K562 (cell line): ENCODE results near the gene ZNF618. TPM values are rescaled to one million over a fixed set of nuclear protein-coding genes. Genes with fewer than 3 reads are reported as not detected.

ENCODE experiments used
- ATAC-seq: fragments of 200-7000 bp; cut with Tn5 transposase; 3 replicates; pipeline ENCODE4 v1.9.1; 2020; ENCODE audit warnings: moderate library complexity
- BruUV-seq: library from RNA; stranded (reverse); fragments of 400-500 nt; replicated peaks from 2 replicates; lab custom pipeline; 2021; lab: Mats Ljungman, UMichigan
- CTCF ChIA-PET: fragments of 300-600 bp; formaldehyde crosslinking; extraction: SDS; loops from one replicate; lab custom pipeline; 2021; ENCODE audit warnings: low intra/inter-chr PET ratio; lab: Yijun Ruan, JAX
- POLR2A ChIA-PET: fragments of 300-600, 350-650 bp; sonication (Branson Sonifier 250); formaldehyde crosslinking; extraction: SDS; loops from one replicate; lab custom pipeline; 2021; ENCODE audit warnings: antibody characterized with exemption, inconsistent platforms; lab: Yijun Ruan, JAX
- DNase-seq, 4 experiments: peaks; one replicate each; pipeline versions ENCODE4 v3.0.0 to v3.0.0-alpha.2; 2011 to 2018; ENCODE audit warnings: low spot score in 3 of 4, mixed read lengths in 3 of 4; ENCODE audit errors: extremely low read depth in 1 of 4
- FAIRE-seq: peaks from 2 replicates; lab custom pipeline; 2011; peaks lifted over from hg19 to GRCh38; lab: Jason Lieb, UNC
- H2AFZ ChIP-seq: 2 replicates; pipeline ENCODE4 v1.6.0; 2011; ENCODE audit warnings: low read depth, low read length, control low read depth, inconsistent platforms
- H3K27ac ChIP-seq: fragments of 200-600 bp; 3 replicates; pipeline ENCODE4 v1.8.0; 2011; ENCODE audit warnings: low read depth, mild to moderate bottlenecking, control low read depth, inconsistent platforms, low read length, moderate library complexity, mixed read lengths; ENCODE audit errors: extremely low read depth
- H3K27me3 ChIP-seq, 2 experiments: fragments of 300-600 bp in 1 of 2; 2 replicates in 1 of 2; 3 replicates in 1 of 2; pipeline versions ENCODE4 v1.6.0 to v1.8.0; 2011; ENCODE audit warnings: inconsistent platforms in 2 of 2, low read length in 2 of 2, mild to moderate bottlenecking in 1 of 2, mixed read lengths in 1 of 2, moderate library complexity in 1 of 2; ENCODE audit not compliant: control insufficient read depth in 2 of 2, insufficient read depth in 2 of 2
- H3K36me3 ChIP-seq: fragments of 300-600 bp; 3 replicates; pipeline ENCODE4 v1.8.0; 2011; ENCODE audit warnings: mild to moderate bottlenecking, low read length, inconsistent platforms; ENCODE audit not compliant: control insufficient read depth, insufficient read depth
- H3K4me1 ChIP-seq, 2 experiments: fragments of 200-600 bp in 1 of 2; replicated peaks in 1 of 2; 2 replicates in 1 of 2; 3 replicates in 1 of 2; pipeline versions ENCODE4 v1.5.1 to v1.8.0; 2011; ENCODE audit warnings: inconsistent platforms in 2 of 2, low read length in 2 of 2, mild to moderate bottlenecking in 1 of 2, mixed read lengths in 1 of 2, moderate library complexity in 1 of 2; ENCODE audit not compliant: control insufficient read depth in 2 of 2, insufficient read depth in 2 of 2
- H3K4me2 ChIP-seq: 2 replicates; pipeline ENCODE4 v1.6.1; 2011; ENCODE audit warnings: low read length, control low read depth, inconsistent platforms, mixed read lengths; ENCODE audit not compliant: insufficient read depth
- H3K4me3 ChIP-seq: fragments of 200-600 bp; sonication (generic), shearing (Covaris generic); 2 replicates; pipeline ENCODE4 v1.5.1; 2016; ENCODE audit warnings: control low read depth, inconsistent platforms
- H3K79me2 ChIP-seq: fragments of 200-600 bp; 3 replicates; pipeline ENCODE4 v1.8.0; 2011; ENCODE audit warnings: low read length, inconsistent platforms; ENCODE audit not compliant: control insufficient read depth, insufficient read depth
- H3K9ac ChIP-seq, 2 experiments: 2 replicates each; pipeline versions ENCODE4 v1.6.0 to v1.6.1; 2011; ENCODE audit warnings: low read depth in 2 of 2, low read length in 2 of 2, control low read depth in 1 of 2, inconsistent platforms in 1 of 2, mild to moderate bottlenecking in 1 of 2, mixed read lengths in 1 of 2; ENCODE audit not compliant: insufficient read depth in 1 of 2
- H3K9me1 ChIP-seq: one replicate; pipeline ENCODE4 v1.6.0; 2011; ENCODE audit warnings: inconsistent platforms, mild to moderate bottlenecking, low read length, moderate library complexity; ENCODE audit not compliant: control insufficient read depth, insufficient read depth
- H3K9me3 ChIP-seq: replicated peaks from 2 replicates; pipeline ENCODE4 v1.5.1; 2011; ENCODE audit warnings: low read depth, low read length, inconsistent platforms; ENCODE audit not compliant: control insufficient read depth, insufficient read depth
- H4K20me1 ChIP-seq: replicated peaks from 2 replicates; pipeline ENCODE4 v1.6.1; 2011; ENCODE audit warnings: low read length, inconsistent platforms, mixed read lengths; ENCODE audit not compliant: control insufficient read depth, insufficient read depth
- ATF7 ChIP-seq: fragments of 450-650 bp; IDR thresholded peaks from 2 replicates; pipeline ENCODE4 v1.7.1; 2014; ENCODE audit warnings: mild to moderate bottlenecking, moderate library complexity
- BDP1 ChIP-seq: IDR thresholded peaks from 3 replicates; pipeline ENCODE4 v1.6.1; 2011; ENCODE audit not compliant: insufficient read length, insufficient read depth
- CEBPZ ChIP-seq: fragments of 150-350 bp; IDR thresholded peaks from 2 replicates; pipeline ENCODE4 v1.6.1; 2014; ENCODE audit warnings: low read depth, mild to moderate bottlenecking, low read length, borderline replicate concordance
- CGGBP1 ChIP-seq: fragments of 250-450 bp; sonication (Bioruptor Pico); IDR thresholded peaks from 2 replicates; pipeline ENCODE4 v1.9.0; 2021; ENCODE audit warnings: mild to moderate bottlenecking
- CLOCK ChIP-seq: fragments of 250-450 bp; sonication (Bioruptor Pico); IDR thresholded peaks from 2 replicates; pipeline ENCODE4 v1.4.0; 2020; ENCODE audit warnings: mild to moderate bottlenecking, moderate library complexity, borderline replicate concordance
- FOXJ2 ChIP-seq: fragments of 200-800 bp; sonication (Bioruptor generic); IDR thresholded peaks from 2 replicates; pipeline ENCODE4 v1.6.1; 2016; ENCODE audit warnings: missing genetic modification characterization, missing compliant biosample characterization
- MCM3 ChIP-seq: fragments of 450-650 bp; IDR thresholded peaks from 2 replicates; pipeline ENCODE4 v1.6.1; 2016
- PHB2 ChIP-seq: fragments of 450-650 bp; IDR thresholded peaks from 2 replicates; pipeline ENCODE4 v1.6.1; 2017; ENCODE audit warnings: low read depth
- RBBP5 ChIP-seq: fragments of 200-600 bp; sonication (generic); IDR thresholded peaks from 2 replicates; pipeline ENCODE4 v1.6.1; 2012; ENCODE audit warnings: borderline replicate concordance, mild to moderate bottlenecking, low read length, control low read depth, inconsistent platforms; ENCODE audit not compliant: insufficient read depth, poor library complexity, severe bottlenecking
- RBM15 ChIP-seq: fragments of 200-400 bp; formaldehyde crosslinking; IDR thresholded peaks from 2 replicates; pipeline ENCODE4 v1.6.1; 2018; ENCODE audit warnings: mild to moderate bottlenecking, low read length, moderate library complexity; ENCODE audit not compliant: insufficient read depth
- SMARCE1 ChIP-seq: fragments of 450-650 bp; IDR thresholded peaks from 2 replicates; pipeline ENCODE4 v1.7.1; 2016; ENCODE audit warnings: mild to moderate bottlenecking
- ZNF175 ChIP-seq: fragments of 200-800 bp; sonication (Bioruptor generic); IDR thresholded peaks from 2 replicates; pipeline ENCODE4 v1.6.1; 2016; ENCODE audit warnings: low read depth, mild to moderate bottlenecking, missing genetic modification characterization, missing compliant biosample characterization
- ZNF507 ChIP-seq: conservative IDR thresholded peaks from 2 replicates; pipeline ENCODE4 v1.6.1; 2017; ENCODE audit warnings: missing genetic modification characterization, missing compliant biosample characterization
- WGBS: fragments of 100-300 bp; shearing (Covaris generic); methylation state at CpG from one replicate; pipeline ENCODE4 v1.1.6; 2016; ENCODE audit warnings: low coverage, mixed read lengths; ENCODE audit not compliant: insufficient coverage; ENCODE audit errors: missing lambda C conversion rate; 5-methylcytosine and 5-hydroxymethylcytosine counted together
- in situ Hi-C: fragments of 300-500 bp; cut with MboI; formaldehyde crosslinking; loops from 4 replicates; pipeline ENCODE4 v1.15.0; 2018; ENCODE audit warnings: inconsistent platforms, mixed read lengths
- intact Hi-C: fragments of 100-400 bp; cut with micrococcal nuclease; formaldehyde crosslinking; loops from 2 replicates; pipeline ENCODE4 v1.14.2; 2022
- polyA plus RNA-seq, 8 experiments: library from polyadenylated mRNA; depleted of rRNA in 4 of 8; stranded (reverse) in 5 of 8; unstranded in 3 of 8; fragments of >200 nt; fragmentation: Nextera tagmentation in 2 of 8; fragmentation: Illumina TruSeq in 1 of 8; extraction: Ambion mirVana in 2 of 8; extraction: Trizol in 1 of 8; gene quantifications; 2 replicates each; pipeline versions ENCODE4 v1.2.1 to v1.2.3, GENCODE V29; 2011 to 2014; ENCODE audit warnings: inconsistent platforms in 1 of 8, missing spikeins in 1 of 8
- total RNA-seq, 7 experiments: library from RNA; depleted of rRNA in 6 of 7; stranded (reverse); fragments of >200 nt in 6 of 7; fragmentation: Illumina TruSeq in 2 of 7; extraction: Trizol in 2 of 7; gene quantifications; 2 replicates each; pipeline versions ENCODE4 v1.2.1 to v1.2.3, GENCODE V29; 2011 to 2021; ENCODE audit warnings: low replicate concordance in 1 of 7

ZNF618 gene
- total and polyA plus RNA-seq, 9 of the 15 experiments (the other 6 are each of a cell fraction or from before 2014, with no cell fraction given), result 0.08 to 13.7 (median 3.4) TPM

- ChIA-PET CTCF (no interaction called here), POLR2A (no interaction called here)
- no TSS peak for BruUV-seq
- no peaks in the 10 kb centered on the region for H3K9me3 ChIP-seq
- no peak overlapping the region for H2AFZ ChIP-seq
- no peak overlapping the region for H3K4me2 ChIP-seq
- H4K20me1 ChIP-seq, result peaks cover 11% of the 10 kb centered on the region
- FAIRE-seq (no peak), DNase-seq (no peak), ATAC-seq (peak; percentile 33; the same call in 2 of the 3 replicates)
- no peaks in the 10 kb centered on the region for H3K9me1 ChIP-seq
- 53% methylated on average over 13 of the region's 13 CpGs for WGBS
- no peak overlapping the region for H3K4me3 ChIP-seq
- in situ Hi-C loops, result no loop called here
- no peak overlapping the region; a peak in 1 of 4 replicates for H3K9ac ChIP-seq
- no peaks in the 10 kb centered on the region for H3K36me3 ChIP-seq
- peaks cover 0 to 4% of the 10 kb centered on the region in 2 experiments; a peak in 1 of 5 replicates for H3K27me3 ChIP-seq
- peaks cover 0 to under 1% of the 10 kb centered on the region in 2 experiments; a peak in 2 of 5 replicates for H3K4me1 ChIP-seq
- no peak overlapping the region for H3K27ac ChIP-seq
- H3K79me2 ChIP-seq, result peaks cover 6% of the 10 kb centered on the region; the same call in 2 of the 3 replicates
- intact Hi-C loops, result no loop called here
- TF ChIP-seq ZNF507 (tag), result no peak
- no peak for TF ChIP-seq RBBP5
- no peak for TF ChIP-seq ATF7
- TF ChIP-seq CLOCK (CRISPR knock-in tag), result no peak
- TF ChIP-seq RBM15, result no peak
- no peak for TF ChIP-seq PHB2
- TF ChIP-seq CEBPZ, result no peak
- no peak for TF ChIP-seq MCM3
- no peak for TF ChIP-seq ZNF175 (CRISPR knock-in tag)
- TF ChIP-seq BDP1, result no peak
- TF ChIP-seq FOXJ2 (tag), result no peak
- TF ChIP-seq SMARCE1, result no peak
- no peak for TF ChIP-seq CGGBP1 (CRISPR knock-in tag)
Measured at GRCh38 chr9:113934829-113935676, 58.9 kb downstream of the ZNF618 start.
